ENCODE measurements around the gene C6orf132.

Gene C6orf132

DNA sequence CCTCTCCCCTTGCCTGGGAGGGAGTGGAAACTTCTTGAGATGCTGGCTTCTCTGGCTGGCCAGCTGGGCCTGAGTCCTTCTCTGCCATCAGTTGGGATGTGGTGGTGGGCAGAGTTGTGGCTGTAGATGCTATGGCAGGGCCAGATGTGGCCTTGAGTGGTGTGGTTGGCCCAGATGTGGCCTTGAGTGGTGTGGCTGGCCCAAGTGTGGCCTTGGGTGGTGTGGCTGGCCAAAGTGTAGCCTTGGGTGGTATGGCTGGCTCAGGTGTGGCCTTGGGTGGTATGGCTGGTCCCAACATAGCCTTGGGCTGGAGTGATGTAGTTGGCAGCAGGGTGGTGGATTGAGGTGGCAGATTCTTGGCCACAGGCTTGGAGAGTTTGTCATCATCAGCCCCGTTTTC lies 36.7 kb downstream of the C6orf132 start:
- no peak for DNase-seq (ENCODE audit: low spot score)

DNA sequence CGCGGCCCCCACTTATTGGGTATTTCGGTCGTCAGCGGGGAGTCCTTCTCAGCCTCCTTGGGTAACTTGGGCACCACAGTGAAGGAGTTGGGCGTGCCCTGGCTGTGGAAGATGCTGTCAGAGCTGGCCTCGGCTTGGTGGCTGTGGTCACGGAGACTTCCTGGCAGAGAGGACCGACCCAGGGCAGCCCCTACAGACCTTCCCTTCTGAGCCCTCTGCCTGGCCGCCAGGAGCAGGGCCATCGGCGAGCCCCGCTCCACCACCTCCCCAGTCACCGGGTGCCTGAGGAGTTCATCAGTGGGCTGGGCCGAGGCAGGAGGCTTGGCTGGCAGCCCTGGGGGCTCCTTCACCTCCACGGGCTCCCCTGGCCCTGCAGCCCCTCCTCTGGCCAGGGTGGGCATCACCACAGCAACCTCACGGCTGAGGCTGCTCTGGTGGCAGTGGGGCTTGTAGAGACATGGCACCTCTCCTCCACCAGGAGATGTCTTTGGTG lies 37.2 kb downstream of the C6orf132 start:
- no peak for DNase-seq (ENCODE audit: low spot score)

DNA sequence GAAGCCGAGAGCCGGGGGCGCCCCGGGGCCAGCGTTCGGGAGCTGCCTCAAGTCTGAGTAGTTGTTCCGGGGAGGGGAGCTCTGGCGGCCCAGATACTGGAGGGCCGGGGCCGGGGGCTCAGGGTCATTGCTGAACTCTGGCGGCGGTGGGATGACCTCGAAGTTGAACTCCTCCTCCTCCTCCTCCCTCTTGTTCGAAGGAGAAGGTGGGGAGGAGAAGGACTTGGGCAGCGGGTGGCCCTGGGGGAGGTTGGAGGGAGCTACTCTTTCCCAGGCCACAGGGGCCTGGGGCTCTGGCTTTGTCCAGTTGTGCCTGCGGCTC lies 37.7 kb downstream of the C6orf132 start:
- no peak for DNase-seq (ENCODE audit: low spot score)

DNA sequence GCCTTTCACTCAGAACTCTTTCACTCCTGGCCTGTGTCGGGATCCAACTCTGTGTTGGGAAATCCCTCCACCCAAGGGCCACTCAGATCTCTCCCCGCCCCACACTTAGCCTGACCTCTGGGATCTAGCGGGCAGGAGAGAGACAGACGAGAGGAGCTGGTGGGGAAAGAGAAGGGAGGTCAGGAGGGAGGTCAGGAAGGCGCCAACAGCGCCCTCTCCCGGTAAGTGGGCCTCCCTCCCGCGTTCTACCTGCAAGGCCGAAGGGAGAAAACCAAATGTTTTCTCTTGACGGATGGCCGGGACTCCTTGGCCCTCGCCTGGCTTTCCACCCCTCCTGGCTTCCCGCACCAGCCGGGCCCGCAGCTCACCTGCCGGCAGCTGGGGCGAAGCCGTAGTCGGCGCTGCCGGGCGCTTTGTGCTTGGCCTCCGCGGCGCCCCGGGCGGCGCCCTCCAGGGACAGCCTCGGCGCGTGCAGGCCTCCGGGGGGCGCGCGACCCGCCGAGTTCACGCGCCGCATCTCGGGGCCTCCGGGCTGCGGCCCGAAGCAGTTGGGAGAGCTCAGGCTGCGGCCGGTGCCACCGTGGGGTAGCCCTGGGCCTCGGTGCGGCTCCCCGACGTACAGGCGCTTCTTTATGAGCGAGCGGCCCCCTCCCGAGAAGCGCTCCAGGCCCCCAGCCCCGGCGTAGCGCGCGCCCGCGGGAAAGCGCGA lies 38.2 kb downstream of the C6orf132 start:
- no peak for DNase-seq (ENCODE audit: low spot score)

DNA sequence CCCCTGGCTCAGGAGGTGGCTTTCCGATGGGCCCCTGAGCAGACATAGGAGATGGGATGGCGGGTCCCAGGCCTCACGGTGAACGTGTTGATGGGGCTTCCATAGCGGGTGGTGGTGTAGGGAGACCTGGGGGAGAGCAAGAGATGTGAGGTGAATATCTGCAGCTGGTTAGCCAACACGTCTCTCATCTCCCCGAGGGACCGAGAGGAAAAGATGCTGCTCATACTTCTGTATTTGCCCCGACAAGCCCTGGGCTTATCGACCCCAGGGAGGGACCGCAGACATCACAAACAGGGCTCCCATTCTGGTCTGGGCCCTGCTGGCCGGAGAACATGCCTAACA lies 38.7 kb downstream of the C6orf132 start:
- DNase-seq (ENCODE audit: low spot score), result no peak

DNA sequence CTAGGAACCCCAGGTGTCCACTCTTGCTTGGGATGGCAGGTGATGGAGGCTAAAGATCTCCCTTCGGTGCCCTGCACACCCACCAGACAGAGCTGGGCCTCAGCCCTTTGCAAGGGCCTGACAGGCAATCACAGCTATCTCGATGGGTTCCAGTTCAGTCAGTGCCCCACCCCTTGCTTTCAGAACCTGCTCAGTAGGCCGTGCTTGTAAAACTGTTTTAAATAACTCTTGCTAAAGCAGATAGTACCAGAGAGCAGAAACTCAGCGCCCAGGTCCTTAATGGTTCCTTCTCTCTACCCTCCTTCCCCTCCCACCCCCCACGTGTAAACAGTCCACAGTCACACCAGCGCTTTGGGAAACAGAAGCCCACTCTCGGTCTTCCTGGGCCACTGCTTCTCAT lies 39.2 kb downstream of the C6orf132 start:
- DNase-seq (ENCODE audit: low spot score), result no peak

DNA sequence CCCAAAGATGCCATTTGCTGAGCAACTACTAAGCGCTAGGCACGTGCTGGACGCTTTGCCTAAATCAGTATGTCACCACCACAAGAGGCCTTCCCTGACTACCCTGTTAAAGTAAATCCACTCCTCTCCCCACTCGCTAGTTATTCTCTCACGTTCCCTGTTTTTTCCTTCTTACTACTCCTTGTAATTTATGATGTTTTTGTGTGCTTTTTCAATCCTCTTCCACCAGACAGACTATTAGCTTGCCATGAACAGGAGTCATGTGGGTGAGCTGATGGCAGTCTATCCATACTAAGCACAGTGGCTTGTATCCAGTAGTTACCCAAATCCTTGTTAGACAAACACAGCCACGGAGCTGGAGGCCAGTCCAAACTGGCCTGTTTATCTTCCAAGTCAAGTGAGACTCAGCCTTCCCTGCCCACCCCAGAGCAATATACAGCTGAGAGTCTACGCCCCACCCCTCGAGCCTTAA lies 41.2 kb downstream of the C6orf132 start:
- DNase-seq (ENCODE audit: low spot score), result no peak

DNA sequence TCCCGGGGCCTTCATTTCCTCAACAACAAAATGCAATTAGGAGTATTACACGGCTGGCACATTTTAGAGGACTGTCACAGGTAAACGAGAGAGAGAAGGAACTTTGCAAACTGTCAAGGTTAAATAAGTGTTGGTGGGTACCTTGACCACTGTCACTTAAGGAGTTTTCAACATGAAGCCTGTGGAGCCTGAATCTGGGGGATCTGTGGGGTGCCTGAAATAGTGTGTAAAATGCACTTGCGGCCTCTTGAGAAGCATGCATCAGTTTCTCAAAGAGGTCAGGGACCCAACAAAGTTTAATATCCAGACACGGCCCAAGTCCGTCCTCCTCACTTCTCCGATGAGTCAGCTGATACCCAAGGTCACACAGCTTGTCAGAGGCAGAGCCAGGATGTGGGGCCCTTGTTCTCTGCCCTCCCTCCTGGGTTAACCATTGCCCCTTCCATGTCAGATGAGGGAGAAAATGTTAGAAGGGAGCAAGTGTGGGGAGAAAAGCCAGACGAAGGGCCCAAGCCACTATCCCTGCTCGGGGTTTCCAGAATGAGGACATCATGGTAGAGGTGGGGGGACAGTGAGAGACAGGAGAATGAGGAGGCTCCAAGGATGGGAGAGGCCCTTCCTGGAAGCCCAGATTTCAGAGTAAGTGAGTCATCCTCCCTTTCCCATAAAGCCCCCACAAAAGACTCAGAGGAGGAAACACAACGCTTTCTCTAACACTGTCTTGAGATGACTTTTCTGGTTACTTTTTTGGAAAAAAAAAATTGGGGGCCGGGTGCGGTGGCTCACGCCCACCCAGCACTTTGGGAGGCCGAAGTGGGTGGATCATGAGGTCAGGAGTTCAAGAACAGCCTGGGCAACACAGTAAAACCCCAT lies 42.2 kb downstream of the C6orf132 start:
- no peak for DNase-seq (ENCODE audit: low spot score)

DNA sequence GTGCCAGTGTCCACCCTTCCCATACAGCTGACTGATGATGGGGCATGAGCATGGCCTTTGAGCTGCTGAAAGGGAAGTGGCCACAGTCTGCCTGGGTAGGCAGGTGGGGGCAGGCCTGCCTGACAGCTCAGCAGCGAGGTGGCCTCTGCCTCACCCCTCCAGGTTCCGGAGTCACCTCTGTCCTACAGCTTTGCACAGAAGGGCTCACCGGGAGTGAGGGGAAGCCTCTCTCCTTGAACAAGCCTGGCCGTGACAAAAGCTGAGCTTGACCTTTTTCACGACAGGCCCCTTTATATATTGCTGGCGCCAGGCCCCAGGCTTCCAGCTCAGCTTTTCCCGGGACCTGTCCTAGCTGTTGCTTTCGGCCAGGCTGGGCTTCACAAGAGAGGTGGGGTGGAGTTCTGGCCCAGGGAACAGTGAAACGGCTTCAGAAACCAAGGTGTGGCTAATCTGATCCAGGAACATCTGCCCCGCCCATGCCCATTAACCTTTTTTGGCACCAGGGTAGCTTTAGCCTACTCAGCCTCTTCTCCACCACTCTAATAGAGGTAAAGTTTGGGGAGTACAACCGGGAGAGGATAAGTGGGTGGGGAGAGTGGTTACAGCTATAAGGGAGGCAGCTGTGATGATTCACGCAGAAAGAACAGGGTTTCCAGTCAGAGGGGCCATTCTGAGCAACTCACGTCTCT lies 42.9 kb downstream of the C6orf132 start:
- peak; percentile 18 for DNase-seq (ENCODE audit: low spot score)

DNA sequence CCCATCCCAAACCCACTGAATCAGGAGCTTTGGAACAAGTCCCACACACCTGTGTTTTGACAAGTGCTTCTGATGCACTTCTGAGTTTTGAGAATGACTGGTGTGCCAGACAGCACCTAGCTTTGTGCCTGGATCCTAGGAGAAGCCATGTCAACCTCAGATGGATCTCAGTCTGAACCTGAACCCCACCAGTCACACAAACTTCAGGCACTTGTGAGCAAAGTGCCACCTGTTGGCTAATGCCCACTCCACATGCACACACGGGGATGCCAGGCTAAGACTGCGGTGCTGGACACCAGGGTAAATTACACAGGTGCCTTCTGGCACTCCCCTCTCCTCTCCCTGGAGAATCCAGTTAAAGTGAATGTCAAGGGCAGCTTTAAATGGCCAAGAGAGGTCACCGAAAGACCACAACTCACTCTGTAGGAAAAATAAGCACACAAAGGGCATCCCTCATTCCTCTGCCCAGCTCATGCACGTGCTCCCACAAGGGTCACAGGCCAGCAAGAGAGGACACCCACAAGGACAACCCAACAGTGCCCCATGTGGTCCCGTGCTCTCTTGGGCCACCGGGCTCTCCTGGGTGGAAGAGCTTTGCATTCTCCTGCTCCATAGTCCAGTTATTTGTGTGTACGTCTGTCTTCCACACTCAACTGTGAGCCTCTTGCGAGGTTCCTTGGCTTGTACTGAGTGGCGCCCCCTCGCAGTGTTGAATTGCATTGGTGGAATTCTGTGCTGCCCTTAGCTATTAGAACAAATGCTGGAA lies 46.5 kb downstream of the C6orf132 start:
- no peak for DNase-seq (ENCODE audit: low spot score)

DNA sequence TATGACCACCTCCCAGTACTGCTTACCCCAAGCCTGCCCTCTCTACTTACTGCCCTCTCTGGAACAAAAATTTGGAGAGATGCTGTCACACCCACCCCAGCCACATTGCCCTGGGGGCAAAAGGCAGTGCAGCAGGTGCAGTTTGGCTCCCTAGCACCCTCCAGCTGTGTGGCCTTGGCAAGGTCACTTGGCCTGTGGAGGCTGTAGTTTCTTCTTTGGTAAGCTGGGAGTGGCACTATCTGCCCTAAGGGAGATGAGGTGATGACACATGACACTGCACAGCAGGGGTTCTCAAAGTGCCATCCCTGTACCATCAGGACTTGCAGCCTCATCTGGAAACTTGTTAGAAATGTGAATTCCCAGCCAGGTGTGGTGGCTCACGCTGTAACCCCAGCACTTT lies 47.3 kb downstream of the C6orf132 start:
- no peak for DNase-seq (ENCODE audit: low spot score)

DNA sequence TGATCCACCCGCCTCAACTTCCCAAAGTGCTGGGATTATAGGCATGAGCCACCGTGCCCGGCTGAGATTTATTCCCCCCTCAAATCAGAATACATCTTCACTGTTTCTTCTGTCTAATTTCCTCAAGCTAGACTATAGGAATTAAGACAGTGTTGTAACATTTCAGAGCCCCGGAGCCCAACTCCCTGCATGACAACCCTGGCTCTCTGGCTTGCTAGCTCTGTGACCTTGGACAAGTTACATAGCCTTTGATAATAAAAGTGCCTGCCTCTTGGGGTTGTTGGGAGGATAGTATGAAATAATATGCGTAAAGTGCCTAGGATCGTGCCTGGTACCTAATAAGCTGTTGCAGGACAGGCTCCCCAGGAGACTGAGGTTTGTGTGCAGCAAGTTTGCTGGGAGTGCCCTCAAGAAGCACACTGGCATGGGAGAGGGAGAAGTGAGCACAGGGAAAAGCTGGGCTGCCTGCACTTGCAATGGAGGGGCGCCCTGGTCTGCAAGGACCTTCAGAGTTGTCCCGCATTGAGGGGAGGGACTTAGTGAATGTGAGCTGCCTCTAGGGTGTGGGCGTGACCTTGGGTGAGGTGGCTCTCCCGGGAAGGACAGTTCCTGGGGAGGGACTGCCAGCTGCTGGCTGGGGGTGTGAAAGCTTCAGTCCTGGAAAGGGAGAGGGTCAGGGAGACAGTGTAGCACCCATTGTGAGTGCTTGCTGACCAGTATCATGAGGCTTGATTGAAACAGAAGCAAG lies 48.7 kb downstream of the C6orf132 start:
- DNase-seq (ENCODE audit: low spot score), result no peak

DNA sequence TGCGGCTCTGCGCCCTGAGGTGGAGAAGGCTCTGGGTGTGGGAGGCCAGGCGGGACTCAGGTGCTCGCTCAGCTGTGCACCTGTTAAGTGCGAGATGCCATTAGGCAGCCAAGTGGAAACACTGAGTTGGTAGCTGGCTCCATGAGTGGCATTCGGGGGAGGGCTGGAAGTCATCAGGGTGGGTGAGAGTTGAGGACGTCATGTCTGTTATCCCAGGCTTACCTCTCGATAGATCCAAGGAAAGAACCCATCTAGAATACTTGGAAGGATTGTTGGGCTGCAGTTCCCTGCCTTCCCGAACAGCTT lies 50.7 kb downstream of the C6orf132 start:
- no peak for DNase-seq (ENCODE audit: low spot score)

DNA sequence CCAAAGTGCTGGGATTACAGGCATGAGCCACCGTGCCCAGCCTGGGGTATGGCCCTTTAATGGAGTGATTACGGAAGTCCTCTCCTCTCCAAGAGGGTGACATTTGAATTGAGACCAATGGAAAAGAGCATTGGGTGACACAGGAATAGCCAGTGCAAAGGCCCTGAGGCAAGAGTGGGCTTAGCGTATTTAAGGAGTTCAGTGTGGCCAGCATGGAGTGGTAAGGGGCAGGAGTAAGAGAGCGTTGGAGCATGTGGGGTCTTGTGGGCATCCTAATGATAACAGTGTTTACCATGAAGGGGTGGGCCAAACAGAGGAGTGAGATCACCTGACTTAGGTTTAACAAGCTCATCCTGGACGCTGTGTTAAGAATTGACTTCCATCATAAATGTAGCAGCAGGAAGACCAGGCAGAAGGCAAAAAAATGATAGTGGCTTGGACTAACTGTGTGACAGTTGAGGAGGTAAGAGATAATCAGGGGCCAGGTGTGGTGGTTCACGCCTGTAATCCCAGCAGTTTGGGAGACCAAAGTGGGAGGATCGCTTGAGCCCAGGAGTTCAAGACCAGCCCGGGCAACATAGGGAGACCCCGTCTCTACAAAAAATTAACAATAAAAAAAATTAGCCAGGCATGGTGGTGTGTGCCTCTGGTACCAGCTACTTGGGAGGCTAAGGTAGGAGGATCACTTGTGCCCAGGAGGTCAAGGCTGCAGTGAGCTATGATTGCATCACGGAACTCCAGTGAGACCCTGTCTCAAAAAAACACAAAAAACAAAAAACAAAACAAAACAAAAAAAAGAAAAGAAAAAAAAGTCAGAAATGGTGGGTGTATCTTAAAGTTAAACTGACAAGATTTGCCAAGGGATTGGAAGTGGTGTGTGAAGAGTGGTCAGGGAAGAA lies 51.4 kb downstream of the C6orf132 start:
- no peak for DNase-seq (ENCODE audit: low spot score)

DNA sequence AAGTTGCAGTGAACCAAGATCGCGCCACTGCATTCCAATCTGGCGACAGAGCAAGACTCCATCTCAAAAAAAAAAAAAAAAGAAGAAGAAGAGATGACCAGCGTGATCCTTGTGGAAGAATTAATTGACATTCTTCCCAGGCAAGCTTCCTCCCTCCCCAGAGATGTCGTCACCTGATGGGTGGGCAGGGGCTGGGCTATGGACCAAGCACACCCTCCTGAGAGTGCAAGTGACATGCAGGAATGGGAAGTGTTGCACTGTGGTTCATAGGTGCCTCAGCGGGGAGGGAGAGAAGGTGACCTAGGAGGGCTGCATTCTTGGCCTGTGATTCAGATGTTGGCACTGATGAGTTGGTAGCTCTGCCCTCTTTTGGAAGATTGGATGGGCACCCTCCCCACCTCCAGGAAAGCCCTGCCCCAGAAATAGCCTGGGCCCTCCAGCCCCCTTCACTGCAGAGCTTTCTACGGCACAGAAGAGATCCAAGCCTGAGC lies 54.3 kb downstream of the C6orf132 start:
- peak; percentile 35 for DNase-seq (ENCODE audit: low spot score)

DNA sequence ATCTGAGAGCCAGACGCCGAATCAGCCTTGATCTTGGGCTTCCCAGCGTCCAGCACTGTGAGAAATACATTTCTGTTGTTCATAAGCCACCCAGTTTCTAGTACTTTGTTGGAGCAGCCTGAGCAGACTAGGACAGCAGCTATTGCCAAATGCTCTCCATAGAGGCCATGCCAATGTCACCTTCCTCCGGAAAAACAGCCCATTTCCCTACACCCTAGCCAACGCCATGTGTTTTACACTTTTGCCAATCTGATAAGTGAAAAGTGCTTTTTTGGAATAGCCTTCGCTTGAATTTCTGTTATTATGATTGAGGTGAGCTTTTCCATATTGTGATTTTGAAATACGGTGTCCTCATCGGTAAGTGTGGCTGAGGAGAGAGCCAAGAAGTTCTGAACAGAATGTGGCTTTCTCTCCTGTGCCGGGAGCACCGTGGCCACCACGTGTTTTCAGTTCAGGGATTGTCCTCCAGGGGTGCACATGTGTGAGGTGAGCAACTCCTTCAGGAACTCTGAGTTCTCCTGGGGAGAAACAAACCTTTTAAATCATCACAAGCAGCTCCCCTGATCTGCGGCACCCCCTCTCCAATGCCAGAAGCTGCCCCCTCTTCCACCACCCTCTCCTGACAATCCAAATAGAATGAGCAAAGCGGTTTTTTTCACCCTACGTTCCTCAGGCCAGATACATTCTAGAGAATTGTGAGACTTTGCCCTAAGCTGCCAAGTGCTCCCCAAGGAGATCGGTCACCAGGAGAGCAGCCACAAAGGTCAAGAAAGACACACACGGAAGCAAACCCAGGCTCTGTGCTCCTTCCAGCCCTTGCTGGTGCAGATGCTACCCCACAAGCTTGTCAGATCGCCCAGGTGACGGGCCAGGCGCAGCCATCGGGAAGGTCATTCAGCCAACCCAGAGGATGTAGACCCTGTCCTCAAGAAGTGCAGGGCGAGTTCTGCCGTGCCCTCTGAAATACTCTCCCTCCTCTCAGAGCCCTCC lies 56.1 kb downstream of the C6orf132 start:
- no peak for DNase-seq (ENCODE audit: low spot score)

DNA sequence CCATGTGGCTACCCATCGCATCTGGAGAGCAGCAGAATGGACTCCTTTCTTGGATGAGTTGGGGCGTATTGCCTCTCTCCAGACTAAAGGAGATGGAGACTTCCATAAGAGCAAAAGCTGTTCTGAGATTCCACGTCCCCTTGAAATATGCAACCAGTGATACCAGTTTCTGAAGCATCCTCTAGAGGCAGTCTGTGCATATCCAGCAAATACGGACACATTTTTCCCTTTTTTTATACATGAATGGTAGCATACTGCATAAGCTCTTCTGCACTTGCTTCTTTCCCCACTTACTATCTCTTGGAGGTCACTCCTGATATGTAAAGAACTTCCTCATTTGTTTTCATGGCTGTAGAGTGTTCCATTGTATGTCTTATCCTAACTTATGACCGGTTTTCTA lies 57.5 kb downstream of the C6orf132 start:
- DNase-seq (ENCODE audit: low spot score), result peak; percentile 42

DNA sequence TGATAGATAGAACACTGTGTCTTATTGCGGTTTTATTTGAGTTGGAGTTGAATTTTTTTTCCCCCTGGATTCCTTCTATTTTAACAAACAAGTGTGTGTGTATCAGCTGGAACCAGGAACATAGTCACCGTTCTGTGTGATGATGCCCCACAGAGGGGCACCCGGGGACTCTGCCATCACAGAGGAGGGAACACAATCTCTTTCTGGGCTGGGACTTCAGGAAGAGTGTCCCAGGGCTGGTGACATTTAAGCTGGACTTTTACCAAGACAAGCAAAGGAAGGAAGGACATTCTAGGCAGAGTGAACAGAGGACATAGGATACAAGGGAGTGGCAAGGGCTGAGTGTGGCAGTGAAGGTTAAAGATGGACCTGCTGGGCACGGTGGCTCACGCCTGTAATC lies 58.9 kb downstream of the C6orf132 start:
- DNase-seq (ENCODE audit: low spot score), result no peak

DNA sequence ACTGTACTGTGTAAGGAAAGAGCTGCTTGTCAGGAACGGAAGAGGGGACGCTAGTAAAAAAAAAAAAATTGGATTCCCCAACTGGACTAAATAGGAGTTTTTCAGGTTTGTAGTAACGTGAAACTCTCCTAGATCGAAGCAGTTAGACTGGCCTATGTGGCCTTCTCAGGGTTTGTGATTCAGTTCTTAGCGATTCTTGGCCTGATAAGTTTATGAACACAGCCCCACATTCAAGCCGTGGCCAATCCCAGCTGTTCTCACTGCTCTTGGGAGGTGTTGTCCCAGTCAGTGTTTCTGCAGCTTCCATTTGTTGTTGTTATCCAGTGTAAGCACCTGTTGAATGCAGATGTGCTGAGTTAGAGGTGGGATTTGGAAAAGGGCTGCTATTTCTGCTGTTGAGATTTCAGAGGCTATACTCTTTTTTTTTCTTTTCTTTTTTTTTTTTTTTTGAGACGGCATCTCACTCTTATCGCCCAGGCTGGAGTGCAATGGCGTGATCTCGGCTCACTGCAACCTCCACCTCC lies 62.4 kb downstream of the C6orf132 start:
- no peak for DNase-seq (ENCODE audit: low spot score)
